Endothelial cell of umbilical vein (primary cell): Measurements from ENCODE around the gene KCNA2. TPM values are rescaled to one million over a fixed set of nuclear protein-coding genes. Genes with fewer than 3 reads are reported as not detected.

Source experiments
- BruUV-seq: library from RNA; stranded (reverse); fragments of 400-500 nt; replicated peaks from 2 replicates; lab custom pipeline; 2021; lab: Mats Ljungman, UMichigan
- CTCF ChIA-PET: fragments of 300-600, 350-600 bp; sonication (Branson Sonifier 250); formaldehyde crosslinking; loops from one replicate; lab custom pipeline; 2021; ENCODE audit warnings: antibody characterized with exemption, inconsistent platforms; lab: Charles Lee
- POLR2A ChIA-PET: fragments of 300-600, 350-600 bp; sonication (Branson Sonifier 250); formaldehyde crosslinking; loops from one replicate; lab custom pipeline; 2021; ENCODE audit warnings: antibody characterized with exemption, inconsistent platforms; lab: Charles Lee
- DNase-seq: peaks from one replicate; pipeline ENCODE4 v3.0.0-alpha.2; 2011; ENCODE audit warnings: low read depth, low spot score
- FAIRE-seq: peaks from 2 replicates; lab custom pipeline; 2011; peaks lifted over from hg19 to GRCh38; lab: Jason Lieb, UNC
- H2AFZ ChIP-seq: 2 replicates; pipeline ENCODE4 v1.6.0; 2012; ENCODE audit warnings: low read depth, low read length, control low read depth, inconsistent platforms
- H3K27ac ChIP-seq: 2 replicates; pipeline ENCODE4 v1.5.1; 2011; ENCODE audit warnings: low read depth, mild to moderate bottlenecking, control low read depth, low read length, moderate library complexity; ENCODE audit not compliant: insufficient read depth
- H3K27me3 ChIP-seq, 2 experiments: 2 replicates each; pipeline versions ENCODE4 v1.6.0 to v1.6.1; 2011; ENCODE audit warnings: low read length in 2 of 2, mixed read lengths in 1 of 2; ENCODE audit not compliant: control insufficient read depth in 2 of 2, insufficient read depth in 2 of 2
- H3K36me3 ChIP-seq, 2 experiments: 2 replicates in 1 of 2; 3 replicates in 1 of 2; pipeline ENCODE4 v1.5.1; 2011; ENCODE audit warnings: low read length in 2 of 2, mild to moderate bottlenecking in 1 of 2, moderate library complexity in 1 of 2; ENCODE audit not compliant: control insufficient read depth in 2 of 2, insufficient read depth in 2 of 2; ENCODE audit errors: extremely low read depth in 1 of 2
- H3K4me1 ChIP-seq: 3 replicates; pipeline ENCODE4 v1.5.1; 2011; ENCODE audit warnings: mild to moderate bottlenecking, low read length; ENCODE audit not compliant: control insufficient read depth, insufficient read depth; ENCODE audit errors: extremely low read depth
- H3K4me2 ChIP-seq: 2 replicates; pipeline ENCODE4 v1.6.1; 2011; ENCODE audit warnings: low read length, control low read depth, mixed read lengths; ENCODE audit not compliant: insufficient read depth
- H3K4me3 ChIP-seq, 3 experiments: fragments of 200-600 bp in 1 of 3; sonication (generic), shearing (Covaris generic) in 1 of 3; replicated peaks in 1 of 3; 2 replicates each; pipeline ENCODE4 v1.5.1; 2011 to 2016; ENCODE audit warnings: control low read depth in 3 of 3, low read length in 3 of 3, mild to moderate bottlenecking in 2 of 3, inconsistent platforms in 1 of 3, low read depth in 1 of 3, moderate library complexity in 1 of 3; ENCODE audit not compliant: insufficient read depth in 1 of 3
- H3K79me2 ChIP-seq: 2 replicates; pipeline ENCODE4 v1.6.0; 2012; ENCODE audit warnings: low read length, inconsistent platforms; ENCODE audit not compliant: control insufficient read depth, insufficient read depth
- H3K9ac ChIP-seq: replicated peaks from 2 replicates; pipeline ENCODE3; 2011; ENCODE audit warnings: low read length, control low read depth; ENCODE audit not compliant: insufficient read depth; ENCODE audit errors: extremely low read depth
- H3K9me1 ChIP-seq: replicated peaks from 3 replicates; pipeline ENCODE4 v1.6.0; 2011; ENCODE audit warnings: mild to moderate bottlenecking, low read length; ENCODE audit not compliant: control insufficient read depth, insufficient read depth; ENCODE audit errors: extremely low read depth
- H3K9me3 ChIP-seq: replicated peaks from 2 replicates; pipeline ENCODE4 v1.5.1; 2012; ENCODE audit warnings: low read length, inconsistent platforms; ENCODE audit not compliant: control insufficient read depth, insufficient read depth
- H4K20me1 ChIP-seq: replicated peaks from 2 replicates; pipeline ENCODE3; 2011; ENCODE audit warnings: mild to moderate bottlenecking, low read length; ENCODE audit not compliant: control insufficient read depth, insufficient read depth; ENCODE audit errors: extremely low read depth
- CTCF ChIP-seq, 2 donors: IDR thresholded peaks; 1 replicate in 1 of 2; 2 replicates in 1 of 2; pipeline ENCODE4 v1.5.1; 2011; ENCODE audit warnings: low read length in 2 of 2, mild to moderate bottlenecking in 2 of 2, moderate library complexity in 2 of 2, control low read depth in 1 of 2, inconsistent platforms in 1 of 2, low read depth in 1 of 2; ENCODE audit not compliant: insufficient read depth in 1 of 2; ENCODE audit errors: extremely low read depth in 1 of 2
- EZH2 ChIP-seq: IDR thresholded peaks from 2 replicates; pipeline ENCODE4 v1.6.1; 2012; ENCODE audit warnings: borderline replicate concordance, low read depth, mild to moderate bottlenecking, moderate library complexity, low read length, inconsistent platforms; ENCODE audit not compliant: severe bottlenecking
- FOS ChIP-seq: IDR thresholded peaks from 2 replicates; pipeline ENCODE4 v1.6.1; 2011; ENCODE audit warnings: mild to moderate bottlenecking, low read length, moderate library complexity, borderline replicate concordance; ENCODE audit not compliant: insufficient read depth
- GATA2 ChIP-seq: IDR thresholded peaks from 2 replicates; pipeline ENCODE4 v1.7.0; 2011; ENCODE audit warnings: low read depth, mild to moderate bottlenecking, moderate library complexity, mixed read lengths, low read length; ENCODE audit not compliant: insufficient read length, insufficient read depth
- JUN ChIP-seq: IDR thresholded peaks from 2 replicates; pipeline ENCODE4 v1.6.1; 2011; ENCODE audit warnings: borderline replicate concordance, low read depth; ENCODE audit not compliant: insufficient read length, insufficient read depth
- MAX ChIP-seq: IDR thresholded peaks from 2 replicates; pipeline ENCODE4 v1.6.1; 2011; ENCODE audit not compliant: insufficient read depth, insufficient read length
- MYC ChIP-seq: IDR thresholded peaks from one replicate; pipeline ENCODE4 v1.6.1; 2011; ENCODE audit warnings: mild to moderate bottlenecking, low read depth, low read length
- POLR2A ChIP-seq: IDR thresholded peaks from 2 replicates; pipeline ENCODE4 v1.6.1; 2012; ENCODE audit warnings: low read depth, mild to moderate bottlenecking, control low read depth, low read length
- POLR2AphosphoS5 ChIP-seq: IDR thresholded peaks from 2 replicates; pipeline ENCODE4 v1.6.1; 2012; ENCODE audit warnings: low read depth, mild to moderate bottlenecking, control low read depth, low read length, moderate library complexity; ENCODE audit not compliant: insufficient read depth
- dilution Hi-C: fragments of 300-500 bp; cut with MboI; formaldehyde crosslinking; loops from one replicate; pipeline ENCODE4 v1.15.0; 2019; ENCODE audit warnings: low sequenced_read_pairs; ENCODE audit not compliant: extremely low pct_ligation_motif_present
- intact Hi-C: fragments of 100-400 bp; cut with micrococcal nuclease; formaldehyde crosslinking; loops from one replicate; pipeline ENCODE4 v1.10.0; 2022
- polyA plus RNA-seq, 4 experiments: library from polyadenylated mRNA; depleted of rRNA in 3 of 4; stranded (reverse) in 3 of 4; unstranded in 1 of 4; fragments of >200 nt; gene quantifications; 2 replicates each; pipeline versions ENCODE4 v1.2.1 to v1.2.3, GENCODE V29; 2011 to 2012; ENCODE audit warnings: missing spikeins in 1 of 4
- total RNA-seq: library from RNA; stranded (reverse); gene quantifications from 2 replicates; pipeline ENCODE4 v1.2.3, GENCODE V29; 2021

The KCNA2 gene
- total and polyA plus RNA-seq, 2 donors (not counting 3 experiments of a cell fraction or from before 2014, with no cell fraction given), result not detected

GRCh38 chr1:110551278-110551809 lies 54.8 kb downstream of the KCNA2 start:
- dilution Hi-C loops, result no loop called here
- CTCF ChIA-PET, result no interaction called here

GRCh38 chr1:110549831-110550230 lies 56.3 kb downstream of the KCNA2 start:
- no peak overlapping the region for H2AFZ ChIP-seq
- no peak for DNase-seq
- H4K20me1 ChIP-seq, result no peaks in the 10 kb centered on the region
- H3K4me1 ChIP-seq, result no peaks in the 10 kb centered on the region
- no peaks in the 10 kb centered on the region for H3K36me3 ChIP-seq
- dilution Hi-C loops, result no loop called here
- H3K27ac ChIP-seq, result no peak overlapping the region
- no peak overlapping the region for H3K9ac ChIP-seq
- intact Hi-C loops, result loop anchor here (10.0 kb wide), 1 partner anchor 235 kb away; no protein-coding TSS in a partner anchor
- H3K9me1 ChIP-seq, result no peaks in the 10 kb centered on the region
- H3K4me2 ChIP-seq, result no peak overlapping the region
- no TSS peak for BruUV-seq
- H3K27me3 ChIP-seq, result peaks cover 8 to 11% of the 10 kb centered on the region in 2 experiments
- ChIA-PET POLR2A (no interaction called here), CTCF (no interaction called here)
- no peaks in the 10 kb centered on the region for H3K79me2 ChIP-seq
- FAIRE-seq, result no peak
- H3K9me3 ChIP-seq, result no peaks in the 10 kb centered on the region
- H3K4me3 ChIP-seq, result no peak overlapping the region
- TF ChIP-seq CTCF (IDR thresholded peaks at IDR 0.05; ENCODE audit: extremely low read depth in 1 of 2, insufficient read depth in 1 of 2, low read depth in 1 of 2, low read length in 2 of 2), result no peak
- TF ChIP-seq MAX, result no peak
- TF ChIP-seq EZH2, result no peak
- no peak for TF ChIP-seq JUN
- no peak for TF ChIP-seq FOS
- no peak for TF ChIP-seq MYC
- TF ChIP-seq POLR2AphosphoS5, result no peak
- TF ChIP-seq POLR2A, result no peak
- no peak for TF ChIP-seq GATA2

More at GRCh38 chr1:110551278-110551809, 54.8 kb downstream of the KCNA2 start:
- no peak overlapping the region for H3K4me2 ChIP-seq
- POLR2A ChIA-PET, result no interaction called here
- BruUV-seq, result no TSS peak
- intact Hi-C loops, result loop anchor here (10.0 kb wide), 1 partner anchor 233 kb away; no protein-coding TSS in a partner anchor
- no peak overlapping the region for H3K27ac ChIP-seq
- no peaks in the 10 kb centered on the region for H3K79me2 ChIP-seq
- H4K20me1 ChIP-seq, result no peaks in the 10 kb centered on the region
- no peaks in the 10 kb centered on the region for H3K4me1 ChIP-seq
- TF ChIP-seq FOS (no peak), POLR2A (no peak), GATA2 (no peak), MAX (no peak), POLR2AphosphoS5 (no peak), MYC (no peak), JUN (no peak)
- no peak overlapping the region for H3K9ac ChIP-seq
- no peak overlapping the region for H2AFZ ChIP-seq
- DNase-seq, result no peak
- no peak overlapping the region for H3K4me3 ChIP-seq
- H3K36me3 ChIP-seq, result no peaks in the 10 kb centered on the region
- peaks cover 15 to 21% of the 10 kb centered on the region in 2 experiments for H3K27me3 ChIP-seq
- no peaks in the 10 kb centered on the region for H3K9me3 ChIP-seq
- H3K9me1 ChIP-seq, result no peaks in the 10 kb centered on the region
- FAIRE-seq, result no peak
